Epithelial cell of umbilical artery (primary cell): Measurements from ENCODE around the gene DGAT2. TPM values are rescaled to one million over a fixed set of nuclear protein-coding genes. Genes with fewer than 3 reads are reported as not detected.

Experiments used
- total RNA-seq: library from RNA; depleted of rRNA; stranded (reverse); fragments of >200 nt; gene quantifications from 2 replicates; pipeline ENCODE4 v1.2.3, GENCODE V29; 2014

The DGAT2 gene, protein sequence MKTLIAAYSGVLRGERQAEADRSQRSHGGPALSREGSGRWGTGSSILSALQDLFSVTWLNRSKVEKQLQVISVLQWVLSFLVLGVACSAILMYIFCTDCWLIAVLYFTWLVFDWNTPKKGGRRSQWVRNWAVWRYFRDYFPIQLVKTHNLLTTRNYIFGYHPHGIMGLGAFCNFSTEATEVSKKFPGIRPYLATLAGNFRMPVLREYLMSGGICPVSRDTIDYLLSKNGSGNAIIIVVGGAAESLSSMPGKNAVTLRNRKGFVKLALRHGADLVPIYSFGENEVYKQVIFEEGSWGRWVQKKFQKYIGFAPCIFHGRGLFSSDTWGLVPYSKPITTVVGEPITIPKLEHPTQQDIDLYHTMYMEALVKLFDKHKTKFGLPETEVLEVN
- total RNA-seq: 1.2 and 1.3 TPM in 2 replicates

DNA sequence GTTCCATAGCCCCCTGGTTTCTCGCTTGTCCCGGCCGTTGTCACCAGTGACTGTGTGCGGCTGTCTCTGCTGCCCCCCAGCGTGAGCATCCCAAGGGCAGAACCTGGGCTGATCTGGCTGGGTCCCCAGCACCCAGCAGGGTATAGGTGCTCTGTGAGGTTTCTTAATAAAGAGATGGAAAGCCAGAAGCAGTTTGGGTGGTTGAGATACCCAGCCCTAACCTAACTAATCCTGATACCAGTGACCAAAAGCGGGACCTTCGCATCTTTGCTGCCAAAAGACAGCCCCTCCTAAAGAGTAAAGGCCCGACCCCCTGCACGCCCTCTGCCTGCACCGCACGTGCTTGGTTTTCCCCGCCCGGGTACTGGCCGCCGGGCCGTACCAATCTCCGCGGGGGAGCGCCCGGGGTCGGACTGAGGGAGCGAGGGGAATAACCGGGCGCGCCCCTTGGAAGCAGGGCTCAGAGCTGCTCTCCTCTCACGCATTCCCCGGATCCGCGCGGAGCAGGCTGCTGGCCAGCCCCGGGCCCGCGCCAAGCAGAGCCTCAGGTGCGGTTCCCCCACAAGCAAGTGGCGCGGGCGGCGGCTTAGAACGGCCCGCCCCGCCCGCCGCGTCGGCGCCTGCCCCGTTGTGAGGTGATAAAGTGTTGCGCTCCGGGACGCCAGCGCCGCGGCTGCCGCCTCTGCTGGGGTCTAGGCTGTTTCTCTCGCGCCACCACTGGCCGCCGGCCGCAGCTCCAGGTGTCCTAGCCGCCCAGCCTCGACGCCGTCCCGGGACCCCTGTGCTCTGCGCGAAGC lies at the start of gene DGAT2:
TSS of gene DGAT2 (plus strand) at position 667 of the 797 bp plus-strand sequence. CDS start 214 bp downstream, outside the sequence.

DNA sequence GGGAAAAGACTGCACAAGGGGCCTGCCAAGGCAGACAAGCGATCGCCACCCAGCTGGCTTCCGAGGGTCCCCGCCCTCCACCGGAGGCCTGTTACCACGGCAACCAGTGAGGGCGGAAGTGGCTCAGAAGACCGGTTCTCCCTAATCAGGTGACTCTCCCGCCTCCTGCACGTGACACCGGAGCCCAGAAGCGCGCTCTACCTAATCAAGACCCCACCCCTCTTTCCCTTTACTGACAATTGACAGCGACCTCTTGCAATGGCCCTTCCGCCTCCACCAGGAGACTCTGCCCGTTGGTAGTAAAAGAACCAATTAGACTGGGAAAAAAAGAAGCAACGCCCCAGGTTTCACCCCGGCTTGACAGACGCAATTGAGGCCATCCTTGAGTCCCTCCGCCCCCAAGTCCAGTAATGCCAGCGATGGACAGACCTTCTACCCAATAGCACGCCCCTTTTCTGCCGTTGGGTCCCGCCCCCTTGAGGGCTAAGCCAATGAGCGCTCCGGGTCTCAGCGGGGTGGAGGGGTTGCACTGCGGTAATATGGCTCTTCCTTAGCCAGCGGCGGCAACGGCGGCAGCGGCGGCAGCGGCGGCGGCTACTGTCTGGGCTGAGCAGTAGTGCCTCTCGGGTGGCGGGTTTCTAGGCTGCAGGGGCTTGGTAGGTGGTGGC lies 46.2 kb downstream of the DGAT2 start, which contains the start of gene UVRAG:
TSS of gene UVRAG (plus strand) at position 534 of the 668 bp plus-strand sequence. CDS start 198 bp downstream, outside the sequence.

Other genes with a start within 250 kb of the DGAT2 start
- 10.1 and 19.1 TPM in 2 replicates for gene GDPD5, start 242.8 kb upstream of the DGAT2 start, total RNA-seq
- 633 and 813 TPM in 2 replicates for gene SERPINH1, start 206.5 kb upstream of the DGAT2 start, total RNA-seq
- gene MAP6, start 99.7 kb upstream of the DGAT2 start, total RNA-seq: under 0.01 and 0.15 TPM in 2 replicates
- not detected in 2 replicates for gene MOGAT2, start 50.9 kb upstream of the DGAT2 start, total RNA-seq
- gene UVRAG, start 46.4 kb downstream of the DGAT2 start, total RNA-seq: 48.1 and 69.5 TPM in 2 replicates